Fibroblast of peridontal ligament (primary cell): ENCODE measurements around the gene XPNPEP1.

Experiments used
- DNase-seq: peaks from one replicate; pipeline ENCODE4 v3.0.0-alpha.2; 2010; ENCODE audit errors: extremely low read depth

Gene XPNPEP1

DNA sequence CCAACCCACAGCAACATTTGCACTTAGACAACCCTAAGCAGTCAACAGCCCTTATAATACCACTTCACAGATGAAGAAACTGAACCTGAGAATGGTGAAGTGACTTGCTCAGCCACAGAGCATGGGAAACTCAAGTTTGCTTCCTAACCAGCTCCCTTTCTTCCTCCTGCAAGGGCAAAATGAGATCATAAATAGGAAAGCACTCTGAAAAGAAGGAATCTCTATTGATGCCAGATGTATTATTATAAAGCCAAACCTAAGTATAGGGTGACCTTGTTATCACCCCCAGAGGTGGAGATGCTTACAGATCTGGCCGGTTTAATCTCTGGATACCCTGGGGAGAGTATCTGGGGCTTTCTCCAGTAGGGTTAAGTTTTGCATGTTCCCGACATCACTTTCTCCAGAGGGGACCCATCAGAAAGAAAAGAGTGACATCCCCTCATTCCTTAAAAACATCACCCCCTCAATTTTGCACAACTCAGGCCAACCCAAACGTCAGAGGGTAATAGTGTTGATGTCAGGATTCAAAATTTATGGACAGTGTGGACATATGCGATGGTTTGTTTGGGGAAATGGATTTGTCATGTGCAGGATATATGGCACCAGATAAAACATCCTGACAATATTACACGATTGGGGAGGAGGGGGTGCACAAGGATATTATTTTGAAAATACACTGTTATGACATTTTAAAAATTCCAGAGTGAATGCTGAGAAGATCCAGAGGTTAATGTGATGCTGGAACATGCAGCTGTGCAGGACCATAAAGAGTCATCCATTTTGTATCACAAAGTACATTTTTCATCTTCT is 24.0 kb upstream of the XPNPEP1 start:
- peak; percentile 54 for DNase-seq

DNA sequence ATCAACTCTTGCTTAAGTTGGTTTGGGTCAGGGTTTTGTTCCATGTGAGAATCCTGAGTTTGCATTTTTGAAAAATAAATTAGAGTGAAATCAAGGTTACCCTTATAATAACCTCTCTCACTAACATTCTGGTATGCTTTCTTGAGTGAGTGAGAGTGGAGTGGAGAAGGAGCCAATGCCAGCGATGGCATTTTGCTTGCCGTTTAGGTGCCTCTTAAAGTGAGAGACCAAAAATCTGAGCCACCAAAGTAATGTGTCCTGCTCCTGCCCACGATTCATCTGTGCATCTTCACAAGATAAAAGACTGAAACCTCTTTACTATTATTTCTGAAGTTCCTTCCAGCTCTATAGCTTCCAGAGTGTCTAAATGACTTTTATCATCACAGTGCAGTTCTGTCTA is 23.4 kb upstream of the XPNPEP1 start:
- no peak for DNase-seq

DNA sequence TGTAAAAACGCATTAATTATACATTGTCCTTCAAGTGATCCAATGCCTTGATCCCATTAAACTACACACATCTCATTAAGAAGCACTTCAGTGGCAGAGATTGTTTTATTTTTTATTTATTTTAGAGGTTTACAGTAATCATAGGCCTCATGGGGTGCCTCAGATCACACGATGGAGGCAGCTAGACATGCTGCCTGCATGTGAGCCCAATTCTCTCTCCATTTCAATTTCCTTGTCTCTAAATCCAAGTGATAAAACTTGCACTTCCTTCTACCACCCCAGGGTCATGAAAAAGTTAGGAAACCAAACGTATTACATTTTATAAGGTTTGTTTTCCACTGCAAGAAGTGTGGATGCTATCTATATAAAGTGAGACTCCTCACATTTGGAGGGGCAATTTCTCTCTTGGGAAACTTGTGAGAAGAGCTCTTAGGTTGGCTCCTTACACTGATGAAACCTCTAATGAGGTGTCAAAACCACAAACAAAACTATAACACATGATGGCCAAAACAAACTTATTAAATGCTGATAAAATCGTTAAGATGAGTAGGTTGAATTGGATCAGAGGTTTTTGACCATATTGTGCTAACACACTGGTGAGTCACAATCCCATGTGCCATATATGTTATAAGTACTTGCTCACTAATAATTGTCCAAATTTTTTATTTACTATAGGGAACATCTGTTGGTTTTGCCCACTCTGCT is 22.3 kb upstream of the XPNPEP1 start:
- DNase-seq = no peak

DNA sequence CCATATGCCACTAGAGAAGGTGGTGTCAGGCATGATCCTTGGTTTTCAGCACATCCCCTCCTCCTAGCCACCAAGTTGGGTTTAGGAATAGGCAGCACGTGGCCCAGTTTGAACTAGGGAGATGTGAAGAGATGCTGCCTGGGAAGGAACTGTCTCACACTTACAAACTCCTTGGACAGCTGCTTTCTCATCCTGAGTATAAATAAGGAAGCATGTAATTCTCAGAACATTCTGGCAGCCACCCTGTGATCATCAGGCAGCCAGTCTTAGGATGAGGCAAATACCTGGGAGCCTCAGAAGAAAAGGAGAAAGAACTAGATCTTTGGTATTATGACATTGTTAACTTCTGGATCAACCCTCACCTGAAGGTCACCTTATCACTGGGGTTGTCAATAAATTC is 21.3 kb upstream of the XPNPEP1 start:
- DNase-seq = no peak

DNA sequence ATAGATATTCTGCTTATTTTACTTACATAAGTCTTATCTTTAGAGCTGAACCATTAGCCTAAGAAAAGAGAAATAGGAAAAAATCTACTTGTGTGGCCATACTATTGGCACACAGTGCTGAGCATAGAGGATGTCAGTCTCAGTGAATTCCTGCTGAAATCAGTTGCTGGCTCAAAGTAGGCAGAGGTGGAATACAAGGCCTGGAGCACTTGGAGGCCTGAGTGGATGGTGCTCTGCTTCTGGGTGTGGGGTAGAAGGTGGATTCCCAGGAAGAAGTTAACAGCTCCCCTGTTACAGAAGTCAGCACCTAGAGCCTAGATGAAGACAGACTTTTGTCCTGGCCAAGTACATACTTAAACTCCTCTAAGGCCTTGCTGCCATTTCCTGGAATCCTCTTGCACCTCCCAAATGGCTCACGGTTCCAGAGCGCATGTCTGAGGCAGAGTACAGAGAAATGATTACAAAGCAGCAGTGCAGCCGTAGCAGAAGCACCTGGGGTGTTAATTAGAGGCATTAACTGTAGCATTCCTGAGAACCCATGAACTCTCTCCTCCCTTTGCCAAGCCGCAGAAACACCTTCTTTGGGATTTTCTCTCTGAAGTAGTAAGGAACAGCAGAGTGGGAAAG is 18.0 kb upstream of the XPNPEP1 start:
- no peak for DNase-seq

DNA sequence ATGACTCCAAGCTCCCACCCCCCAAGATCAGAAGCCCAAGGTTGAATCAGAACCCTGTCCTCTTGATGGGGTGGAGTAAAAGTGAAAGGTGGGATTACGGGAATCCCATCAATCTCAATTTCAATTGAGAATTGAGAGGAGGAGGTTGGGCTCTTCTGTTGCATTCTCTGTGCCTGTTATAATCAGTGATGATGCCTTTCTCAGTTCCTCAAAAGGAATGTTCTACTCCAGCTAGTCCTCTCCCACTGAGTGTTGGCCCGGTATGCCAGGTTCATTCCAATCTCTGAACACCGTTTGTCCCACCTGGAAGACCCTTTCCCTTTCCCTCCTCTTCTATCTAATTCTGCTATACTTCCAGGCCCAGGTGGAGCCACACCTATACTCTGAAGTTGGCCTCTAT is 17.2 kb upstream of the XPNPEP1 start:
- DNase-seq = no peak

DNA sequence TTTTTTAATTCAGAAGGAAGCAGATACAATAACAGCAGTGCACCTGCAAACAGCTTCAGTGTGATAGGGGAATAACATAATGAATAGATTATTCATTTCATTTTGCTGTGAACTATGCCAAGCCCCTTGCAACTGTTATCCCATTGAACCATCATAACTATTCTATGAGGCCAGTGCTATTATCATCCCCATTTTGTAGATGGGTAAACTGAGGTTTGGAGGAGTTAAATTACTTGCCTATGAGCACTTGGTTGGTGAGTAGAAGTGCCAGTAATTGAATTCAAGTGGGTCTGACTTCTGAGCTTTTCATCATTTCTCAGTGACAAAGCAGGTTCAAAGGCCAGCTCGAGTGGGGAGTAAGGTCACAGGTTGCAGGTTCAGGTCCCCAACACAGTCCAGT is 16.8 kb upstream of the XPNPEP1 start:
- DNase-seq = no peak

DNA sequence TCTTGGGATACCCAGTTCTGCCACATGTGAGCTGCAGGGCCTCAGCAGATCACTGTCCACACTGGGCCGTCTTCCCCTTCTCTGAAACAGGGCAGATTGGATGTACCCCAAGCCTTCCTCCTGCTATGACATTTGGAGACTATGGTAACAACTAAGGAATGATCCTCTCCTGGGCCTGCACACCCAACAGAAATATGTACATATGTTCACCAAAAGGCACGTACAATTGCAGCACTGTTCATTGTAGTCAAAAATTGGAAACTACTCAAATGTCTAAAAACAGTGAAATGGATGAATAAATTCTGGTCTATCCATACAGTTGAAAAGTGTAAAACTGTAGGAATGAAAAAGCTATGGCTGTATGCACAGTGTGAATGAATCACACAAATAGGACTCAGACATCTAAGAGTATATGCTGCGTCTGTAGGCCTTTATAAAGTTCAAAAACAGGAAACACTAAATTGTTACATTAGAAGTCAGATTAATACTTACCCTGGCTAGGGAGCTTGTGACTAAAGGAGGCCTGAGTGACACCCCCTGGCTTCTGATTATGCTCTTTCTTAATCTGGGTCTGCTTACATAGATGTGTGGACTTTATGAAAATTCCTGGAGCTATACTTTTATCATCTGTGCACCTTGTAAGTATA is 16.1 kb upstream of the XPNPEP1 start:
- no peak for DNase-seq

DNA sequence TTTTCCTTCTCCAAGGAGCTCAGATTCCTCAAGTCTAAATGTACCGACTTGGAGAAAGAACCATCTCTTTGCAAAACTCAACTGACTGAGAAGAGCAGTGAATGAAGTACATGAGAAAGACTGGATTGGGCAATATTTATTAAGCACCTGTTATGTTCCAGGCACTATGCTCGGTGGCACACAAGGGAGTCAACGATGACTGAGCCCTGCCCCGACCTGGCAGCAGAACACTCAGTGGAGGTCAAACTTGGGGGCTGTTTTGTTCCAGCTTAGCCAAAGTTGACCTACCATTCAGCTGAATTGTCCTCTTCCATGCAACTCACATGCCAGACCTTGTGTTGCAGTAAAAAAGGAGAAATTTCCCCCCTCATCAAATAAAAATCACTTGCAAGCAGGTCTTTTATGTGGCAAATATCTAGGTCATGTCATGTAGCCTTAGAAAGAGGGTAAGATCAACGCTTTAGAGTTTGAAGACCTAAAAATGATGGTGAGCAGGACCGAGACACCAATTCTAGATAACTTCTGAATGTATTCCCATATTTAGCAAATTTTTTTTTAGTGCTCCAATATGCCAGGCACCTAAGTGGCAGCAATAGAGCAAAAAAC is 14.3 kb upstream of the XPNPEP1 start:
- DNase-seq = no peak

DNA sequence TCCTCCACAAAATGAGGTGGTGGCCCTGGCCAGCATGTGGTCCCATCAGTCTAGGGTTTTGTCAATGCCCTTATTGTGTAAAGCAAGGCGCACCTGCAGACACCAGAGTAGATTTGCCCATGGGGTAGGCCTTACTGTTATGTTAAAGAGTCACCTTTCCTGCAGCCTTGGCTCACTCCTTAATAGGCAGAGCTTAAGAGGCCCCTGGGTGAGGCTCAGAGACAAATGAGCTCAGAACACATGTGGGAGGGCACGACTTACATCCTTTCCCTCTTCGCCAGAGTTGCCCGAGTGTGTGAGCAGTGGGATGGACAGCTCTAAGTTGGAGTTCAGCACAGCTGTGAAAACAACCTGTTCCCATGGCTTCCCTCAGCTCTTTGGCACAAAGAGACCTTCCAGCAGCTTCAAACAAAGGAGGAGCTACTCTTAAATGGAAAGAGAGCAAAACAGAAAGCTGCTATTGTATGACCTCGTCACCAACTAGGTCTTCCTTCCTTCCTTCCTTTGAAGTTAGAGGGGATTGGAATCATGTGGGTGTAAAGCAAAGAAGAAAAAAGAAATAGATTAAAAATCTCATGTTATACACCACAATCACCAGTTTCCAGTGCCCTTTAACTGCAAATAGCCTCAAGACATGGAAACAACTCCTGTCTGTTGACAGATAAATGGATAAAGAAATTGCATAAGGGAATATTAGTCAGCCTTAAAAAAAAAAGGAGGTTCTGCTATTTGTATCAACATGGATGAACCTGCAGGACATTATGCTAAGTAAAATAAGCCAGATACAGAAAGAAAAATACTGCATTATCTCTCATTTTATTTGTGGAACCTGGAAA is 11.9 kb upstream of the XPNPEP1 start:
- peak; percentile 65 for DNase-seq

DNA sequence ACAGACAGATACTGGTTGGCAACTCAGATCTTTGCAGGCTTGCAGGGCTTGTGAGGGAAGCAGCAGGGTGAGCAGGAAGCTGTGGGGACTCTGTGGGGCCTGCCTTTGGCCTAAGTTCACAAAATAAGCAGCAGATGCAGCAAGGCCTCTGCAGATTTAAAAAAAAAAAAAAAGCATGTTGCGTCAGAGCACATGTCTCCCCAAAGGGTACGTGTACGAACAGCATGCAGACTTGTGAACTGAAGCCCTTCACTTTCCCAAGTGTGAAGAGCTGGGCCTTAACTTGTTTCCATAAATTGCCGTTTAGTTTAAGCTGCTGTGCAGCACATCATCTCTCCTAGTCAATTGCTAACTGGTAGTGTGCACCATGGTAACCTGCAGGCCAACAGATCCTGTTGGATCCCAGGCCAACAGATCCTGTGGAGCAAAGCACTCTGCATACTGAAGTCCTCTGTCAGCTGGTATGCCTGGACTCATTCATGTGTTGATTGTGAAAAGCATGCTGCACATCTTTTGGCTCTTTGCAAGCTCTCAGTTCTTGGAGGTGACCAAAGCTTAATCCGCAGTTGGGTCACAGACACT is 10.8 kb upstream of the XPNPEP1 start:
- DNase-seq = no peak

DNA sequence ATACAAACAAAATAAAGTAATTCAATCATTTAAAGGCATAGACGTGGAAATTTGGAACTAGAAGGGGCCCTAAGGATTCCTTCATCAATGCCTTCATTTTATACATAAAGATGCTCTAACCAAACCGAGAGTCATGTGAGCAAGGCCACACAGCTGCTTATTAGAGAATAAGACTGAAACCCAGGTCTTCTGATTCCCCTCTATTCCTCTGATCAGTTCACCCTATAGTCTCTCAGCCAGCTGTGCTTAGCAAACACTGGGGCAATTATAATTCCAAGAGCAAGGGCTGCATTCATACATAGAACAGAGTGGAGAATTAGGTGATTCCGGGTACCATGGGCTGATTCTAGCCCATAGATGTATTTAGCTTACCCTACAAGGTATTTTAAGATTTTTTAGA is 9.7 kb upstream of the XPNPEP1 start:
- no peak for DNase-seq

DNA sequence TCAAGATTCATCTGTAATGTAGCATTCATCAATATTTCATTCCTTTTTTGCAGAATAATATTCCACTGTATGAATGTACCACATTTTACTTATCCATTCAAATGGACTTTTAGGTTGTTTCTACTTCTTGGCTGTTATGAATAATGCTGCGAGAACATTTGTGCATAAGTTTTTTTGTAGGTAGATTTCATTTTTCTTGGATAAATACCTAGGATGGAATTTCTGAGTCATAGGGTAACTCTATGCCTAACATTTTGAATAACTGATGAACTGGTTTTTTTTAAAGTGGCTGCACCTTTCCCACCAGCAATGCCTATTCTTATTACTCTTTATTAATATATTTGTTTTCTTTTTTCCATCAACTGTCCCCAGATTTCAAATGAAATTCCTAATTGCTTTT is 9.1 kb upstream of the XPNPEP1 start:
- DNase-seq = no peak

DNA sequence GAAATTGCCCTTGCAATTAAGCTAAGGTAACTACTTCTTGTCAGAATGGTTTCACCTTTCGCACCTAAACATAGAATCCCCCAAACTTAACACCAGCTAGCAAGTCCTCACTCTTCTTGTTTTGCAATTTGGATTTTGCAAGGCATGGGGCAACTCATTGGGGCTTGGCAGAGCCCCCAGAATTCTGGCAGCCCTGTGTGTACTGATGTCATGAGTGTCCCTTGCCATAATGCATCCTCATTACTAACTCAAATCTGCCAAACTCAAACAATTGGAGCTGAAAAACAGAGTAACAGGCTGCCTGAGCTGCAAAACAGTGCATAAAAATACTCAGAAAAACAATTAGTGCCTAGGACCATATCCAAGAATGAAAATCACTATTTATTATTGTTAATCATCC is 7.9 kb upstream of the XPNPEP1 start:
- peak; percentile 83 for DNase-seq

DNA sequence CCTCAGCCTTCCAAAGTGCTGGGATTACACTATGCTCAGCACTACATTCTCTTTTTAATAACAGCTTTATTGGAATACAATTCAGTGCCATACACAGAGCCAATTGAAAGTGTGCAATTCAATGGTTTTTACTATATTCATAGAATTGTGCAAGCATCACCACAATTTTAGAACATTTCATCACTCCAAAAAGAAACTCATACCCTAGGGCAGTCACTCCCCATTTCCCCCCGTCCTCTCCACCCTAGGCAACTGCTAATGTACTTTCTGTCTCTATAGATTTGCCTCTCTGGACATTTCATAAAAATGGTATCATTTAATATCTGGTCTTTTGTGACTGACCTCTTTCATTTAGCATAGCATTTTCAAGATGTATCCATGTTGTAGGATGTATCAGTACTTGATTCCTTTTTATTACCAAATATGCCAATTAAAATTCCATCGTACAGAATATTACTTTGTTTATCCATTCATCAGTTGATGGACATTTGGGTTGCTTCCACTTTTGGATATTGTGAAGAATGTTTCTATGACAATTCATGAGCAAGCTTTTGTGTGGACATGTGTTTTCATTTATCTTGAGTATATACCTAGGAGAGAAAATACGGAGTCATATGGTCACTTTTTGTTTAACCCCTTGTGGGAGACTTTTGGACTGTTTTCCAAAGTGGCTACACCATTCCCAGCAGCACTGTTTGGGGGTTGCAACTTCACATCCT is 6.3 kb upstream of the XPNPEP1 start:
- peak; percentile 75 for DNase-seq

DNA sequence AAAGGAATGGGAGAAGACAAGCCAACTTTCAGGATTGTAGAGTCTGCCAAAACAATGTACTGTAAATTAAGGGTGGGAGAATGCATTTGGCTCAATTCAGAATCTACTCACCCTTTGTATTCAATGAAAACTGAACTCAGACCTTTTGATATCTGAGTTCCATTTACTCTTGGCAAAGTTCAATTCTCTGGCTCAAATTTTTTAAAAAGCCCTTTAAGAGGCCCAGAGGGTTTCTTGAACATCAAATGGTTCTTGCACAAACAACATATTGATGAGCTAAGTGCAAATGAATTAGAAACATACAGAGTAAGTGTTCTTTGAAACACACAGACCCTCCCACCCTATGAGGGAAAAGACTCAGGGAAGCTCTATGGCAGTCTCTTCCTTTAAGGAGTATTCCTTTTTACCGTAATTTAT is 5.2 kb upstream of the XPNPEP1 start:
- peak; percentile 81 for DNase-seq

DNA sequence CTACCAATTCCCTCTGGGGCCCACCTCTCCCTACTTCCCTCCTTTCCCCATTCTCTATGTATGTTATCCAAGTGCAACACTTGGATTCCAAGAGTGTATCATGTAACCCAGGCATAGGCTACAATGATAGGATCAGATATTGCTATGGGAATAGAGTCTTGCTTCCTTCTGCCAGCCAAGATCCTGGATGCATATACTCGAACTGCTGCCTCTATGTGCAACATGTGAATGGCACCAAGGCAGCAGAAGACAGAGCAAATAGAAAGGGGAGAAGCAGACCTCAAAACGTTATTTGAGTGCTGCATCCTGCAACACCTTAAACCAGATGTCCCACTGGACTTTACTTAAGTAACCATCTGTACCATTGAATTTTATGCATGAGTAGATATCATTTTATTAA is 3.5 kb upstream of the XPNPEP1 start:
- DNase-seq = no peak

DNA sequence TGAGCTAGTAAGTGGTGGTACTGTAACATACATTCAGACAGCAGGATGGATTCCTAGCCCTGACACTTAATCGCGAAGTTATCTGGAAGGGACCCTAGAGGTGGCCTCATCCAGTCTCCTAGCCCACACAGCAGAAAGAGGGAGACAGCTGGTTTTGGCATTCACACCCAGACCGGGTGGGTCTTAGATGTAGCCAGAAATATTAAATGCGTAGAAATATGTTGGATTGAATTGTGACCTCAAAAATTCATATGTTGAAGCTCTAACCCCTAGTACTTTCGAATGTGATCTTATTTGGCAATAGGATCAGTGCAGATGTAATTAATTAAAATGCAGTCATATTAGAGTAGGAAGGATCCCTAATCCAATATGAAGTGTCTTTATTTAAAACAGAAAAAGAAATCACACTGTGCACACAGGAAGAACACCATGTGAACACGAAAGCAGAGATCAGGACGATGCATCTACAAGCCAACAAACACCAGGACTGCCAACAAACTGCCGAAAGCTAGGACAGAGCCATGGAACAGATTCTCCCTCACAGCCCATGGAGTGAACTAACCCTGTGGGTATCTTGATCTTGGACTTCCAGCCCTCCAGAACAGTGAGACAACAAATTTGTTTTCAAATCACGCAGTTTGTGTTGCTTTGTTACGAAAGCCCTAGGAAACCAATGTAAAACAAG is 2.9 kb upstream of the XPNPEP1 start:
- DNase-seq = no peak

DNA sequence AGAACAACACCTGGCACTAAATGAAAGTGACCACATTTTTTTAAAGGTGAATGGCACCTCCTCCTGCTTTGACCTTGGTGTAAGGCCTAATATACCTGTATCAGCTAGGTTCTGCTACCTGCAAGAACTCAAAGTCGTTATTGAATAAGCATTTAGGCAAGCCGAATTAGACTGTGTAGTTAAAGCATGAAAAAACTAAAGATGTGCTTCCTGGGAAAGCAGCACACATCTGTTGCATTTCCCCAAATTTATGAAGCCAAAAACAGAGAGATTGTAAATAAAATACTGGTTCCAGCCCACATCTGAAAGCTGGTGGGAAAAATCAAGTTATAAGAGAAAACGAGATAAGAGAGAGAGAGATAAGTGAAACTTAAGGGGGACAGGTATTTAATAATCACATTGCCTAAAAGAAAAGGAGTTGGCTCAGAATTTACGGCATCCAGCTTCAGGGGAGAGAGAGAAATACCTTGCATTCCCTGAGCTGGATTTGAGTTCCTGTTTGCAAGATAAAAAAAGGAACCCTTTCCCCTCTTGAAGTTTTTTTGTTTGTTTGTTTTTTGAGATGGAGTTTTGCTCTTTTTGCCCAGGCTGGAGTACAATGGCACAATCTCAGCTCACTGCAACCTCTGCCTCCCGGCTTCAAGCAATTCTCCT is 1.8 kb upstream of the XPNPEP1 start:
- no peak for DNase-seq
